Measurements from ENCODE around the gene ABHD2. TPM values are rescaled to one million over a fixed set of nuclear protein-coding genes. Genes with fewer than 3 reads are reported as not detected.

ABHD2 gene
- total RNA-seq, 1 donor from 2014 or later = 50.5 TPM

DNA sequence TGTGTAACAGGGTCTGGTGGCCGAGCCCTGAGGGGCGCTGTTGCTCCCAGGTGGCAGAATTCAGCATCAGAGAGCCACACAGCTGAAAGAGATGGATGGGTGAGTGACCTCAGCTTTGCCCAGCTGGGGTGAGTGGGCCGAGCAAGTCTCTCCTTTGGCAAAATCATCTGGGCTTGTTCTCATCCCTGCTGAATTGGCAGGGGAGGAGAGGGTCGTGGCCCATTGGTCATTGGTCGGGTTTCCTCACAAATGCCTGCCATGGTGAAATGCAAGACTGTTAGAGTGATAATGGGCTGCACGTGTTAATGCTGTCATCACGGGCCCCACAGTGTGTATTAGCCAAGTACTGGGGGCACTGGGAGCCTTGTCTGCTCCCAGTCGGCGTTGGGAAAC is 15.9 kb downstream of the ABHD2 start:
- peaks cover 66% of the 10 kb centered on the region for H3K4me1 Mint-ChIP-seq (ENCODE audit: low read depth)
- TF ChIP-seq, protein P1, sequence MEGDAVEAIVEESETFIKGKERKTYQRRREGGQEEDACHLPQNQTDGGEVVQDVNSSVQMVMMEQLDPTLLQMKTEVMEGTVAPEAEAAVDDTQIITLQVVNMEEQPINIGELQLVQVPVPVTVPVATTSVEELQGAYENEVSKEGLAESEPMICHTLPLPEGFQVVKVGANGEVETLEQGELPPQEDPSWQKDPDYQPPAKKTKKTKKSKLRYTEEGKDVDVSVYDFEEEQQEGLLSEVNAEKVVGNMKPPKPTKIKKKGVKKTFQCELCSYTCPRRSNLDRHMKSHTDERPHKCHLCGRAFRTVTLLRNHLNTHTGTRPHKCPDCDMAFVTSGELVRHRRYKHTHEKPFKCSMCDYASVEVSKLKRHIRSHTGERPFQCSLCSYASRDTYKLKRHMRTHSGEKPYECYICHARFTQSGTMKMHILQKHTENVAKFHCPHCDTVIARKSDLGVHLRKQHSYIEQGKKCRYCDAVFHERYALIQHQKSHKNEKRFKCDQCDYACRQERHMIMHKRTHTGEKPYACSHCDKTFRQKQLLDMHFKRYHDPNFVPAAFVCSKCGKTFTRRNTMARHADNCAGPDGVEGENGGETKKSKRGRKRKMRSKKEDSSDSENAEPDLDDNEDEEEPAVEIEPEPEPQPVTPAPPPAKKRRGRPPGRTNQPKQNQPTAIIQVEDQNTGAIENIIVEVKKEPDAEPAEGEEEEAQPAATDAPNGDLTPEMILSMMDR (IDR thresholded peaks at IDR 0.05) = no peak
- H3K9me3 Mint-ChIP-seq (ENCODE audit: low read depth) = no peaks in the 10 kb centered on the region
- DNase-seq (ENCODE audit: low spot score) = no peak
- H3K27ac Mint-ChIP-seq (ENCODE audit: unreplicated experiment) = peak overlapping the region; percentile 93
- H3K27me3 Mint-ChIP-seq (ENCODE audit: low read depth) = no peaks in the 10 kb centered on the region
- no peak overlapping the region for H3K4me3 Mint-ChIP-seq (ENCODE audit: unreplicated experiment)
- H3K36me3 Mint-ChIP-seq (ENCODE audit: low read depth) = no peaks in the 10 kb centered on the region

DNA sequence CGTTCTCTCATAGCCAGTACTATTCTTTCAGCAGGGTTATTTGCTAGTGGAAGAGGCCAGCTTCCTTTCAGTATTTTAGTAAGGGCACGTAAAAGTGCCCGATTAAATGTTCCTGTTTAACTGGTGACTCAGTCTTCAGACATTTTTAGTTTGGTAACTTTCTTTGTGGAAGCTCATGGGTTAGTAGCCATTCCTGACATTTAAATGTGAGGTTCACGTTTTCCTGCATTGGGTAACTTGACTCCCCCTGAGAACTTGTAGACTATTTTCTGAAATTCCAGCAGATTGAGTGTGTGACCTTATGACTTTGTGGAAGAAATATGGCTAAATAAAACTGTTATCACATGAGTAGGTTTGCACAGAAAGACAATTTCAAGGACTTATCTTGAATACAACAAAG is 16.9 kb downstream of the ABHD2 start:
- peaks cover 66% of the 10 kb centered on the region for H3K4me1 Mint-ChIP-seq (ENCODE audit: low read depth)
- H3K36me3 Mint-ChIP-seq (ENCODE audit: low read depth) = no peaks in the 10 kb centered on the region
- peak overlapping the region; percentile 11 for H3K4me3 Mint-ChIP-seq (ENCODE audit: unreplicated experiment)
- H3K27ac Mint-ChIP-seq (ENCODE audit: unreplicated experiment) = peak overlapping the region; percentile 93
- no peaks in the 10 kb centered on the region for H3K9me3 Mint-ChIP-seq (ENCODE audit: low read depth)
- no peak for DNase-seq (ENCODE audit: low spot score)
- TF ChIP-seq, protein P1 (IDR thresholded peaks at IDR 0.05) = no peak
- H3K27me3 Mint-ChIP-seq (ENCODE audit: low read depth) = no peaks in the 10 kb centered on the region

DNA sequence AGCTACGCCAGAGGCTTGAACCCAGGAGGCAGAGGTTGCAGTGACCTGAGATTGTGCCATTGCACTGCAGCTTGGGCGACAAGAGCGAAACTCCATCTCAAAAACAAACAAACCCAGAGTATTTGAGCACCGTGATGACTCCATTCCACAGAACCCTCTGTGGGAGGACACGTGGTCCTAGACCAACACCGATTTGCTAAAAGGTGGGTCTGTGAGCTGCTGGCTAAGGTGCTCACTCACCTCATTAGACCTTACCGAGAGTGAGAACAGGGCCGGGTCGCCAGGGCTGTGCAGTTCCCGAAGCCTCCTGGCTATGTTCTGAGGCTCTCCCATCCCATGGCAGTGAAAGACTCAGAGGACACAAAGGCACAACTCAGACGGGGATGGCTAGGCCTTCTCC is 17.9 kb downstream of the ABHD2 start:
- TF ChIP-seq, protein P1 (IDR thresholded peaks at IDR 0.05) = no peak
- Mint-ChIP-seq H3K27me3 (ENCODE audit: low read depth) (no peaks in the 10 kb centered on the region), H3K27ac (ENCODE audit: unreplicated experiment) (no peak overlapping the region), H3K9me3 (ENCODE audit: low read depth) (no peaks in the 10 kb centered on the region), H3K4me1 (ENCODE audit: low read depth) (peaks cover 55% of the 10 kb centered on the region), H3K36me3 (ENCODE audit: low read depth) (no peaks in the 10 kb centered on the region), H3K4me3 (ENCODE audit: unreplicated experiment) (no peak overlapping the region)
- DNase-seq (ENCODE audit: low spot score) = no peak

DNA sequence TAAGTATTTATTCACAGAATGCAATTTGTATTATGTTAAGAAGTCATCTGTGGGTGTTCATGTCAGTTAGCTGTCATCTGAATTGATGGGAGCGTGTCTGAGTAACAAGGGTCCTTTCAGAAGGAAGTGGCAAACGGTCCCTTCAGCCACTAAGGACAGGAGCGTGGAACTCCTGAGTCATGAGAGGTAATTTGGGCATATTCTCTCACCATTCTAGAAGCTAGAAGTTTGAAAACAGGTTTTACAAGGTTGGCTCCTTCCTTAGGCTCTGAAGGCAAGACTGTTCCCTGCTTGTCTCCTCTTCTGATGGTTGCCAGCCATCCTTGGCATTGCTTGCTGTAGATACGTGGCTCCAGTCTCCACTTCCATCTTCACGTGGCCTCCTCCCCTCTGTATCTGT is 19.7 kb downstream of the ABHD2 start:
- no peak for DNase-seq (ENCODE audit: low spot score)
- H3K27me3 Mint-ChIP-seq (ENCODE audit: low read depth) = no peaks in the 10 kb centered on the region
- H3K4me3 Mint-ChIP-seq (ENCODE audit: unreplicated experiment) = no peak overlapping the region
- H3K36me3 Mint-ChIP-seq (ENCODE audit: low read depth) = no peaks in the 10 kb centered on the region
- H3K9me3 Mint-ChIP-seq (ENCODE audit: low read depth) = no peaks in the 10 kb centered on the region
- TF ChIP-seq, protein P1 (IDR thresholded peaks at IDR 0.05) = no peak
- H3K27ac Mint-ChIP-seq (ENCODE audit: unreplicated experiment) = no peak overlapping the region
- peaks cover 46% of the 10 kb centered on the region for H3K4me1 Mint-ChIP-seq (ENCODE audit: low read depth)

DNA sequence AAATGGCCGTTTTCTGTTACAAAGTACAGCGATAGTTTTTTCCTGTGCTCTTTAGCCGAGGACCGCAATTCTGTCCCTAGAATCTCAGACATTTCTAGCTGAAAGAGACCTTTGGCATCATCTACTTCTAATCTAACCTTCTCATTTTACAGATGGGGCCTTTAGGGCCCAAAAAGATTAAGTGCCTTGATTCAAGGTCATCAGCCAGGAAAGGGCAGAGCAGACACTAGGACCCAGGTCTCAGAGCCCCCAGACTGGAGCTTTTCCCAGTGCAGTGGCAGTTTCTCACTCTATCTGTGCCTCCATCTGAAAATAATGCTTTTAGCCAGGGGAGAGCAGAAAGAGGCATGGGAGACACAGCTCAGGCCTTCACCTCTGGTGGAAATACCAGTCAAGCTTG is 20.6 kb downstream of the ABHD2 start:
- H3K27me3 Mint-ChIP-seq (ENCODE audit: low read depth) = no peaks in the 10 kb centered on the region
- no peak for DNase-seq (ENCODE audit: low spot score)
- peaks cover 46% of the 10 kb centered on the region for H3K4me1 Mint-ChIP-seq (ENCODE audit: low read depth)
- H3K4me3 Mint-ChIP-seq (ENCODE audit: unreplicated experiment) = no peak overlapping the region
- TF ChIP-seq, protein P1 (IDR thresholded peaks at IDR 0.05) = no peak
- no peaks in the 10 kb centered on the region for H3K36me3 Mint-ChIP-seq (ENCODE audit: low read depth)
- no peak overlapping the region for H3K27ac Mint-ChIP-seq (ENCODE audit: unreplicated experiment)
- no peaks in the 10 kb centered on the region for H3K9me3 Mint-ChIP-seq (ENCODE audit: low read depth)

All from chondrocyte (in vitro differentiated cells).